A204.1 (cell line): ENCODE measurements around the gene DNAH11.

ENCODE experiments used
- FAIRE-seq: peaks from 2 replicates; lab custom pipeline; 2012; peaks lifted over from hg19 to GRCh38; lab: Jason Lieb, UNC

DNAH11 gene

DNA sequence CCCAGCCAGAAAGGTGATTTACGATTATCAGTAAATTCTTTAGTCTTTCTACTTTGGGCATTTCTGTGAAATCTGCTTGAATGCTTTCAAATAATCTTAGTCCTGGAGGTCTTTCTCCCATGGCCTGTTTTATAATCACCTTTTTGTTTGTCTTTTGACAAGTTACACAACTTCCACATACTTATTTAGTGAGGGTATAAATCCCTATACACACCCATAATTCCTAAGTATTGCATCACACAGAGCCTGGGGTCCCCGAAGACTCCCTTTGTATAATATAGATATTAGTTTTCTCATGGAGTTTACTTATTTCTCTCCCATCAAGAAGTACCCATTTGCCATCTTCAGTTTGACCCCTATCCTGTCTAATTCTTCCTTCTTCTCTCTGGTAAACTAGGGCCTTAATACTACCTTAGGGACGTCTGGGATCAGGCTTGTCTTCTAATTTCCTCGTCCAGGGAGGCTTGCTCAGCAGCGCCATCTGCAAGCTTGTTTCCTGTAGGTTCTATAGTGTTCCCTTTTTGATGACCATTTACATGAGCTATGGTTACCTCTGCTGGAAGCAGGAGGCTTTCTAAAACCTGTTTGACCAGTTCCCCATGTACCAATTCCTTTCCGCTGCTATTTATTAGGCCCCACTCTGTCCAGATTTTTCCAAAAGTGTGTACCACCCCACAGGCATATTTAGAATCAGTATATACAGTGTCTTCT, 8.1 kb downstream of the DNAH11 start:
- no peak for FAIRE-seq

DNA sequence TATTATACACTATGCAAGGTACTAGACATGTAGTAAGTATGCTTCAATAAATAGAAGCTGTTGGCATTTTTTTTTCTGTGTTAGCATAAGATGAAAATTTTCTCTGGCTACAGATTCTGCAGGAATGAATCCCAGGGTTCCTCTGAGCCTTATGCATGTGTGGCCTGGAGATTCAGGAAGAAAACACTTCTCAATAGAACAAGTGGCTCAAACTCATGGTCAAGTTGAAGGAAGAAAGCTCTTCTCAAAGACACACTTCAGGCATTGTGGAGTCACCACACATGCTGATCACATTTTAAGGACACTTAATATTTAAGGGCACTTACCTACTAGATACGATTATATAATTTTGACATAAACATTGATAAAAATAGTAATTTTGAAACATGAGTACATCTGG, 19.5 kb downstream of the DNAH11 start:
- FAIRE-seq, result no peak

GRCh38 chr7:21565614-21566013, 22.8 kb downstream of the DNAH11 start:
- no peak for FAIRE-seq

DNA sequence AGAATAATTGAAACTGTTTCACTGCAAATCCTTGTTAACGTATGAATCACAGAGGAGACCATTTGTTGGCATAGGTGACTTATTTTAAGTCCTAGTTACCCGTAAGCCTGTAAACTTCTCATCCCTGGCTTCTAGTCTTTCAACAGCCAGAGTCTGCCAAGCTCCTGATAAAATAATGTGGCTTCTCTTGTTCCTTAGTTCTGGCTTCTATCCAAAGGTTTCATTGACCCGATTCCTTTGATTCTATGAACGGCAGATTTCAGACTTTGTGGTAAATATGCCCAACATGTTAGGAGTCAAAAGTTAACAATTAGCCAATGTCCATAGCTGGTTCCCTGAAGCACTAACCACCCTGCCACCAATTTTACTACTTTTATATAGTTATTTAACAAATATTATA, 23.3 kb downstream of the DNAH11 start:
- no peak for FAIRE-seq

GRCh38 chr7:21568762-21569161, 25.9 kb downstream of the DNAH11 start:
- FAIRE-seq, result no peak

GRCh38 chr7:21572331-21573313, 29.8 kb downstream of the DNAH11 start:
- FAIRE-seq, result no peak

- FAIRE-seq, result no peak
These were observed 36.7 kb downstream of the DNAH11 start for GRCh38 chr7:21579341-21580072.

- no peak for FAIRE-seq
These were observed 37.3 kb downstream of the DNAH11 start for GRCh38 chr7:21580073-21580521.

DNA sequence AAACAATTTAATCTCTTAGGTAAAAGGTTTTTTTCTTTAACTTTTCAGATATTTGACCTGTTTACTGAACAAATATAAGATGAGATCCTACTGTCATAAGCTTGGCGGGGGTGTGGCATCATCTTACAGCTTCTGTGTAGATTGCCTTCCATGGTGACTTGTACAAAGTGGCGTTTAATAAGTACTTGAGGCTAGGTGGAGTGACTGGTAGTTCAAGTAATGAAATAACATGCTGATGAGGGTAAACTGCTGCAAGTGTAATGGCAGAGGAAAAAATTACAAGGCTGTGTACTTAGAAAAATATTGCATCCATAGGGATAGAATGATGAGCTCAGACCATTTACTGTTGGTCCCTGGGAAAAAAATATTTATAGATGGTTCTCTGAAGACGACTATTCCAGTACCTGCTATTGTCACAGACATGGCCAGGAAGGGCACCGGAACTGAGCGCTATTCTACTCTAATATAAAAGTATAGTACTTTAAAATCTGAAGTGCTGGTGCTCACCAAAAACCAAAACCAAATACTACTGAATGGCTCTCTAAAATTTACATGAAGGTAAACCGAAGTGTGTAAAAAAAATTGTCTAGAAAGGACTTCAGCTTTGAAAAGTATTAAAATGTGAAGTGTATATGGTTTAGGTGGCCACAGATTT, 42.4 kb downstream of the DNAH11 start:
- no peak for FAIRE-seq

- FAIRE-seq, result no peak
These were observed 44.4 kb downstream of the DNAH11 start for GRCh38 chr7:21587139-21587784.

- no peak for FAIRE-seq
These were observed 54.0 kb downstream of the DNAH11 start for GRCh38 chr7:21596801-21597200.

- FAIRE-seq, result no peak
These were observed 60.6 kb downstream of the DNAH11 start for GRCh38 chr7:21603462-21603861.

- FAIRE-seq, result no peak
These were observed 61.3 kb downstream of the DNAH11 start for GRCh38 chr7:21603972-21604749.

GRCh38 chr7:21605008-21605585, 62.3 kb downstream of the DNAH11 start:
- FAIRE-seq, result no peak

DNA sequence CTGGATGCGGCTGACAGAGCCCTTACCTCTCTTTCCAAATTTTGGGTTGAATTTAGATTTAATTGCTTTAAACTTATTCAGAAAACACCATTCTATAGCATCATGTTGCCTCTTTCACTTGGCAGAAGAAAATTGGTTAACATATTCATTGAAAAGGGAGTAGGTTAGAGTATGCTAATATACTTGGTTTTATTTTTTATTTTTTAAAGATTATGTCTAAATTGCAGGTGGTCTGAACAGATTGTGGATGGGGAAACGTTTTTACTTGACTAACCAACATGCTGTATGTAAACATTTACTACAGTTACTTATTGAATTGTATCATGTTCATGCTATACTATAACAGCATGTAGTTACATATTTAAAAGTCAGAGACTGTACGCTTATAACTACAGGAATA, 65.6 kb downstream of the DNAH11 start:
- no peak for FAIRE-seq

GRCh38 chr7:21611129-21611528, 68.3 kb downstream of the DNAH11 start:
- no peak for FAIRE-seq

- no peak for FAIRE-seq
These were observed 73.3 kb downstream of the DNAH11 start for GRCh38 chr7:21616091-21616490.

- no peak for FAIRE-seq
These were observed 74.1 kb downstream of the DNAH11 start for GRCh38 chr7:21616796-21617436.

- FAIRE-seq, result no peak
These were observed 74.7 kb downstream of the DNAH11 start for GRCh38 chr7:21617513-21617912.

- no peak for FAIRE-seq
These were observed 75.1 kb downstream of the DNAH11 start for GRCh38 chr7:21617916-21618390.
